Lower lobe of right lung (tissue), 2 donors: ENCODE results near the gene BRF1. TPM values are rescaled to one million over a fixed set of nuclear protein-coding genes. Genes with fewer than 3 reads are reported as not detected.
"Not testable (repeated sequence)": the region's sequence is repeated elsewhere in the genome, so short reads cannot be mapped to it uniquely, and the experiment has no call there.

Experiments
- ATAC-seq, 2 donors: fragments of 200-7000 bp; cut with Tn5 transposase; one replicate each; pipeline ENCODE4 v1.9.1; 2020 to 2022; ENCODE audit warnings: mild to moderate bottlenecking in 2 of 2, moderate library complexity in 2 of 2
- DNase-seq: peaks from one replicate; pipeline ENCODE4 v3.0.0-alpha.2; 2020
- H3K27ac ChIP-seq: fragments of 200-600 bp; one replicate; pipeline ENCODE4 v1.8.0; 2022
- H3K27me3 ChIP-seq: fragments of 200-600 bp; one replicate; pipeline ENCODE4 v1.8.0; 2022; ENCODE audit warnings: low read depth
- H3K36me3 ChIP-seq: fragments of 200-600 bp; one replicate; pipeline ENCODE4 v1.8.0; 2022; ENCODE audit warnings: mild to moderate bottlenecking
- H3K4me1 ChIP-seq: fragments of 200-600 bp; one replicate; pipeline ENCODE4 v1.8.0; 2022
- H3K4me3 ChIP-seq: fragments of 200-600 bp; one replicate; pipeline ENCODE4 v1.8.0; 2022; ENCODE audit warnings: mild to moderate bottlenecking
- H3K9me3 ChIP-seq: fragments of 200-600 bp; one replicate; pipeline ENCODE4 v1.8.0; 2022
- CTCF ChIP-seq: fragments of 200-600 bp; IDR thresholded peaks from one replicate; pipeline ENCODE4 v1.8.0; 2022; ENCODE audit warnings: antibody characterized with exemption, mild to moderate bottlenecking
- intact Hi-C: fragments of 100-400 bp; cut with DNase I; formaldehyde crosslinking; loops from one replicate; pipeline ENCODE4 v1.11.0; 2022
- total RNA-seq: library from RNA; stranded (reverse); fragmentation: NEBNext Ultra II Directional; extraction: Animal tissue kit (Norgen Biotek cat#: 25700); gene quantifications from one replicate; pipeline ENCODE4 v1.2.1, GENCODE V29; 2021
- donor health status: DM: no; HTN: yes; CAD: no; lungs with severe emphysema.

BRF1 gene
- total RNA-seq, 1 donor from 2014 or later = 35.7 TPM

GRCh38 chr14:105281371-105282097, 19.3 kb downstream of the BRF1 start:
- peak; percentile 56 to 67 for ATAC-seq
- Histone ChIP-seq H3K36me3 (peaks cover 13% of the 10 kb centered on the region), H3K27ac (no peak overlapping the region), H3K4me3 (no peak overlapping the region), H3K4me1 (peaks cover 12% of the 10 kb centered on the region), H3K27me3 (no peaks in the 10 kb centered on the region), H3K9me3 (no peaks in the 10 kb centered on the region)
- peak; percentile 55 for TF ChIP-seq CTCF
- no peak for DNase-seq
- intact Hi-C loops = no loop called here

- no peaks in the 10 kb centered on the region for H3K9me3 ChIP-seq
- no peak overlapping the region for H3K4me3 ChIP-seq
- H3K4me1 ChIP-seq = peaks cover 13% of the 10 kb centered on the region
- H3K27ac ChIP-seq = no peak overlapping the region
- no peak for TF ChIP-seq CTCF
- no peak for ATAC-seq
- H3K27me3 ChIP-seq = no peaks in the 10 kb centered on the region
- DNase-seq = no peak
- intact Hi-C loops = no loop called here
- H3K36me3 ChIP-seq = peaks cover 13% of the 10 kb centered on the region
Measured at GRCh38 chr14:105280525-105280924, 20.3 kb downstream of the BRF1 start.

GRCh38 chr14:105279642-105280361, 21.0 kb downstream of the BRF1 start:
- no peak overlapping the region for H3K27ac ChIP-seq
- ATAC-seq = no peak
- no peak for TF ChIP-seq CTCF
- H3K36me3 ChIP-seq = peaks cover 8% of the 10 kb centered on the region
- H3K27me3 ChIP-seq = no peaks in the 10 kb centered on the region
- no peak overlapping the region for H3K4me3 ChIP-seq
- no peaks in the 10 kb centered on the region for H3K9me3 ChIP-seq
- DNase-seq = no peak
- peaks cover 18% of the 10 kb centered on the region for H3K4me1 ChIP-seq
- intact Hi-C loops = no loop called here

- H3K36me3 ChIP-seq, ATAC-seq, H3K4me1 ChIP-seq, H3K4me3 ChIP-seq, H3K27me3 ChIP-seq, H3K9me3 ChIP-seq, H3K27ac ChIP-seq, intact Hi-C loops, DNase-seq: not testable (repeated sequence)
Measured at GRCh38 chr14:105277448-105277847, 23.4 kb downstream of the BRF1 start.

GRCh38 chr14:105275267-105275946, 25.4 kb downstream of the BRF1 start:
- Histone ChIP-seq H3K36me3 (peaks cover 11% of the 10 kb centered on the region), H3K4me1 (peaks cover 9% of the 10 kb centered on the region), H3K9me3 (no peaks in the 10 kb centered on the region), H3K27me3 (no peaks in the 10 kb centered on the region), H3K4me3 (no peak overlapping the region), H3K27ac (peak overlapping the region; percentile 26)
- intact Hi-C loops = no loop called here
- ATAC-seq (no peak), DNase-seq (no peak)
- no peak for TF ChIP-seq CTCF

GRCh38 chr14:105274637-105275036, 26.2 kb downstream of the BRF1 start:
- no peak for TF ChIP-seq CTCF
- Histone ChIP-seq H3K27ac (no peak overlapping the region), H3K4me3 (no peak overlapping the region), H3K27me3 (no peaks in the 10 kb centered on the region), H3K4me1 (peaks cover 9% of the 10 kb centered on the region), H3K36me3 (peaks cover 13% of the 10 kb centered on the region), H3K9me3 (no peaks in the 10 kb centered on the region)
- ATAC-seq (peak in 1 of 2 donors; percentile 5), DNase-seq (no peak)
- intact Hi-C loops = no loop called here
